GM06990 (cell line): ENCODE measurements around the gene CCDC106.

Experiments
- DNase-seq: peaks from one replicate; pipeline ENCODE4 v3.0.0-alpha.2; 2011; ENCODE audit not compliant: insufficient read length; ENCODE audit errors: extremely low read depth
- H3K27me3 ChIP-seq: replicated peaks from 2 replicates; pipeline ENCODE4 v1.6.0; 2011; ENCODE audit warnings: low read length; ENCODE audit not compliant: control insufficient read depth, insufficient read depth
- H3K36me3 ChIP-seq: 2 replicates; pipeline ENCODE4 v1.5.1; 2011; ENCODE audit warnings: low read length; ENCODE audit not compliant: control insufficient read depth, insufficient read depth
- H3K4me3 ChIP-seq: replicated peaks from 2 replicates; pipeline ENCODE4 v1.5.1; 2011; ENCODE audit warnings: low read depth, mild to moderate bottlenecking, control low read depth, low read length
- CTCF ChIP-seq: IDR thresholded peaks from 2 replicates; pipeline ENCODE4 v1.5.1; 2011; ENCODE audit warnings: low read length, control low read depth, mild to moderate bottlenecking, inconsistent platforms; ENCODE audit not compliant: insufficient read depth, poor library complexity, severe bottlenecking

The CCDC106 gene

GRCh38 chr19:55679343-55680257 is 31.6 kb downstream of the CCDC106 start:
- peak; percentile 17 for DNase-seq
- TF ChIP-seq CTCF, result no peak
- peaks cover 30% of the 10 kb centered on the region for H3K36me3 ChIP-seq
- no peaks in the 10 kb centered on the region for H3K27me3 ChIP-seq
- H3K4me3 ChIP-seq, result no peak overlapping the region

GRCh38 chr19:55680339-55681130 is 32.5 kb downstream of the CCDC106 start:
- H3K36me3 ChIP-seq, result peaks cover 39% of the 10 kb centered on the region
- H3K27me3 ChIP-seq, result no peaks in the 10 kb centered on the region
- no peak for TF ChIP-seq CTCF
- no peak for DNase-seq
- H3K4me3 ChIP-seq, result no peak overlapping the region

- Histone ChIP-seq H3K4me3 (no peak overlapping the region), H3K36me3 (peaks cover 48% of the 10 kb centered on the region), H3K27me3 (no peaks in the 10 kb centered on the region)
- no peak for DNase-seq
- no peak for TF ChIP-seq CTCF
Observed at GRCh38 chr19:55681131-55682092, 33.4 kb downstream of the CCDC106 start.

- H3K4me3 ChIP-seq, result no peak overlapping the region
- TF ChIP-seq CTCF, result no peak
- DNase-seq, result no peak
- H3K27me3 ChIP-seq, result no peaks in the 10 kb centered on the region
- H3K36me3 ChIP-seq, result peaks cover 53% of the 10 kb centered on the region
Observed at GRCh38 chr19:55683449-55684261, 35.6 kb downstream of the CCDC106 start.
